BJ (cell line): Measurements from ENCODE around the gene PSIP1. TPM values are rescaled to one million over a fixed set of nuclear protein-coding genes. Genes with fewer than 3 reads are reported as not detected.
"Not testable (repeated sequence)": the region's sequence is repeated elsewhere in the genome, so short reads cannot be mapped to it uniquely, and the experiment has no call there.

Experiments
- CTCF ChIA-PET: fragments of 350-600 bp; formaldehyde crosslinking; extraction: SDS; loops from one replicate; lab custom pipeline; 2021; ENCODE audit warnings: antibody characterized with exemption, inconsistent platforms; lab: Yijun Ruan, JAX
- POLR2A ChIA-PET: fragments of 300-600 bp; sonication (Branson Sonifier 250); formaldehyde crosslinking; extraction: SDS; loops from one replicate; lab custom pipeline; 2021; ENCODE audit warnings: antibody characterized with exemption; lab: Charles Lee
- DNase-seq: peaks from one replicate; pipeline ENCODE4 v3.0.0-alpha.2; 2011; ENCODE audit warnings: low read depth
- H3K27me3 ChIP-seq: 2 replicates; pipeline ENCODE4 v1.6.0; 2011; ENCODE audit warnings: low read length; ENCODE audit not compliant: control insufficient read depth, insufficient read depth
- H3K36me3 ChIP-seq: 2 replicates; pipeline ENCODE4 v1.5.1; 2011; ENCODE audit warnings: low read length; ENCODE audit not compliant: control insufficient read depth, insufficient read depth
- H3K4me3 ChIP-seq: 2 replicates; pipeline ENCODE4 v1.5.1; 2011; ENCODE audit warnings: low read depth, mild to moderate bottlenecking, control low read depth, low read length
- CTCF ChIP-seq: IDR thresholded peaks from 2 replicates; pipeline ENCODE4 v1.5.1; 2011; ENCODE audit warnings: low read depth, mild to moderate bottlenecking, control low read depth, inconsistent platforms, low read length, moderate library complexity; ENCODE audit not compliant: insufficient read depth
- polyA plus RNA-seq: library from polyadenylated mRNA; depleted of rRNA; stranded (reverse); fragments of >200 nt; gene quantifications from 2 replicates; pipeline ENCODE4 v1.2.3, GENCODE V29; 2011

Gene PSIP1
- polyA plus RNA-seq, 1 experiment, result 10.2 TPM

- ChIA-PET POLR2A (no interaction called here), CTCF (interaction anchor here (1.3 kb wide), 1 partner anchor 15 kb away, joined by 3 read pairs; no protein-coding TSS in a partner anchor)
- DNase-seq, result no peak
- no peak for TF ChIP-seq CTCF
- H3K4me3 ChIP-seq, result no peak overlapping the region
- H3K36me3 ChIP-seq, result peaks cover 4% of the 10 kb centered on the region; the same call in 1 of the 2 replicates
- no peaks in the 10 kb centered on the region for H3K27me3 ChIP-seq
Measured at GRCh38 chr9:15461056-15461455, 49.7 kb downstream of the PSIP1 start.

- CTCF ChIA-PET, result interaction anchor here (1.0 kb wide), 2 partner anchors 10 to 242 kb away, joined by 3 read pairs; no protein-coding TSS in a partner anchor
- DNase-seq, result no peak
- H3K4me3 ChIP-seq, result no peak overlapping the region
- no peaks in the 10 kb centered on the region for H3K27me3 ChIP-seq
- TF ChIP-seq CTCF, result no peak
- 0 out of 2 replicates have a peak, but pooled peaks cover 3% of the 10 kb centered on the region for H3K36me3 ChIP-seq
- POLR2A ChIA-PET, result no interaction called here
Measured at GRCh38 chr9:15453956-15454355, 56.8 kb downstream of the PSIP1 start.

DNA sequence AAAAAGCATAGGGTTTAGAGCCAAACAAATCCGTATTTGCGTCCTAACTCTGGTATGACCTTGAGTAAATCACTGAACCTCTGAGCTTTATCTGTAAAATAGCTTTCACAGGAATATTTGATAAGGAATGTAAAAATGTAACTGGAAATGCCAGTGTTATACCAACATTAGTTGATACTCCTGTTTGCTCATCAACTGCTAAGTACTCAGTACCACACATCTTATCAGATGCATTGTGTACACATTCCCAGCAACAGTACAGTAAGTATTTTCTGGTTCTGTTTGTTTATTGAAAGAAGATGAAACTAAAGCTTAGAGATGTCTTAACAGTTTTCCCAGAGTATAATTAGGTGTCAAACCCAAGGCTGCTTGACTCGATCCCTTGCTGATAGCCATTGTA, 66.6 kb downstream of the PSIP1 start:
- no peak for TF ChIP-seq CTCF
- H3K4me3 ChIP-seq, result no peak overlapping the region
- ChIA-PET POLR2A (no interaction called here), CTCF (interaction anchor here (0.9 to 1.4 kb wide), 2 partner anchors 10 to 14 kb away, joined by 3 read pairs; no protein-coding TSS in a partner anchor)
- no peaks in the 10 kb centered on the region for H3K27me3 ChIP-seq
- DNase-seq, result no peak
- H3K36me3 ChIP-seq, result peaks cover 14% of the 10 kb centered on the region

DNA sequence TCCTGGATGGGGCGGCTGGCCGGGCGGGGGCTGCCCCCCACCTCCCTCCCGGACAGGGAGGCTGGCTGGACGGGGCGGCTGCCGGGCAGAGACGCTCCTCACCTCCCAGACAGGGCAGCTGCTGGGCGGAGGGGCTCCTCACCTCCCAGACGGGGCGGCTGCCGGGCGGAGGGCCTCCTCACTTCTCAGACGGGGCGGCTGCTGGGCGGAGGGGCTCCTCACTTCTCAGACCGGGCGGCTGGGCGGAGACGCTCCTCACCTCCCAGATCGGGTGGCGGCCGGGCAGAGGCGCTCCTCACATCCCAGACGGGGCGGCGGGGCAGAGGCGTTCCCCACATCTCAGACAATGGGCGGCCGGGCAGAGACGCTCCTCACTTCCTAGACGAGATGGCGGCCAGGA, 68.5 kb downstream of the PSIP1 start:
- POLR2A ChIA-PET, CTCF ChIA-PET, H3K4me3 ChIP-seq, DNase-seq, H3K27me3 ChIP-seq: not testable (repeated sequence)
- H3K36me3 ChIP-seq, result peaks cover 13% of the 10 kb centered on the region

DNA sequence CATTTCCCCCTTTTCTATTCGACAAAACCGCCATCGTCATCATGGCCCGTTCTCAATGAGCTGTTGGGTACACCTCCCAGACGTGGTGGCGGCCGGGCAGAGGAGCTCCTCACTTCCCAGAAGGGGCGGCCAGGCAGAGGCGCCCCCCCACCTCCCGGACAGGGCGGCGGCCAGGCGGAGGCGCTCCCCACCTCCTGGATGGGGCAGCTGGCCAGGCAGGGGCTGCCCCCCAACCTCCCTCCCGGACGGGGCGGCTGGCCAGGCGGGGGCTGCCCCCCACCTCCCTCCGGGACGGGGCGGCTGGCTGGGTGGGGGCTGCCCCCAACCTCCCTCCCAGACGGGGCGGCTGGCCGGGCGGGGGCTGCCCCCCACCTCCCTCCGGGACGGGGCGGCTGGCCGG, 68.9 kb downstream of the PSIP1 start:
- POLR2A ChIA-PET, DNase-seq, CTCF ChIA-PET, H3K4me3 ChIP-seq, H3K27me3 ChIP-seq: not testable (repeated sequence)
- H3K36me3 ChIP-seq, result peaks cover 13% of the 10 kb centered on the region

- CTCF ChIA-PET, result interaction anchor here (0.7 kb wide), 1 partner anchor 142 kb away, joined by 3 read pairs; no protein-coding TSS in a partner anchor
- no peak overlapping the region for H3K4me3 ChIP-seq
- POLR2A ChIA-PET, result no interaction called here
- DNase-seq, result no peak
- no peak for TF ChIP-seq CTCF
- H3K36me3 ChIP-seq, result peaks cover 6% of the 10 kb centered on the region
- H3K27me3 ChIP-seq, result no peaks in the 10 kb centered on the region
Measured at GRCh38 chr9:15438891-15439290, 71.9 kb downstream of the PSIP1 start.
